HG03460 (cell line): ENCODE results near the gene TLR6.
"Not testable (repeated sequence)": the region's sequence is repeated elsewhere in the genome, so short reads cannot be mapped to it uniquely, and the experiment has no call there.

ENCODE experiments used
- ATAC-seq: cut with Tn5 transposase; IDR thresholded peaks from one replicate; pipeline ENCODE4 v1.9.1; 2021; ENCODE audit not compliant: unreplicated experiment

TLR6 gene

GRCh38 chr4:38791010-38791409 lies 65.6 kb downstream of the TLR6 start:
- no peak for ATAC-seq

GRCh38 chr4:38788317-38788716 lies 68.3 kb downstream of the TLR6 start:
- ATAC-seq = no peak

- ATAC-seq = no peak
These were observed 68.9 kb downstream of the TLR6 start for GRCh38 chr4:38787693-38788092.

- ATAC-seq = peak; percentile 38
These were observed 70.7 kb downstream of the TLR6 start for GRCh38 chr4:38785901-38786402.

- no peak for ATAC-seq
These were observed 71.4 kb downstream of the TLR6 start for GRCh38 chr4:38785041-38785790.

GRCh38 chr4:38784141-38784540 lies 72.5 kb downstream of the TLR6 start:
- ATAC-seq = no peak

GRCh38 chr4:38783109-38783460 lies 73.5 kb downstream of the TLR6 start:
- no peak for ATAC-seq

GRCh38 chr4:38782452-38783108 lies 74.0 kb downstream of the TLR6 start, which contains the start of gene TLR10:
Gene TLR10 (minus strand): TSS chr4:38782990. CDS start chr4:38775590, 7,400 bp downstream.
- ATAC-seq = peak; percentile 55

- ATAC-seq = no peak
These were observed 74.8 kb downstream of the TLR6 start for GRCh38 chr4:38781854-38782261.

- no peak for ATAC-seq
These were observed 75.7 kb downstream of the TLR6 start for GRCh38 chr4:38780833-38781484.

GRCh38 chr4:38779790-38780189 lies 76.8 kb downstream of the TLR6 start:
- ATAC-seq = no peak

- ATAC-seq = not testable (repeated sequence)
These were observed 78.7 kb downstream of the TLR6 start for GRCh38 chr4:38777925-38778324.

- no peak for ATAC-seq
These were observed 81.3 kb downstream of the TLR6 start for GRCh38 chr4:38775326-38775725.

GRCh38 chr4:38774181-38774955 lies 82.2 kb downstream of the TLR6 start:
- no peak for ATAC-seq
